ENCODE measurements around the gene RAB11FIP5. TPM values are rescaled to one million over a fixed set of nuclear protein-coding genes. Genes with fewer than 3 reads are reported as not detected.

RAB11FIP5 gene
- total and polyA plus RNA-seq, 9 of the 15 experiments (the other 6 are each of a cell fraction or from before 2014, with no cell fraction given), result 1.7 to 14.4 (median 6.4) TPM

DNA sequence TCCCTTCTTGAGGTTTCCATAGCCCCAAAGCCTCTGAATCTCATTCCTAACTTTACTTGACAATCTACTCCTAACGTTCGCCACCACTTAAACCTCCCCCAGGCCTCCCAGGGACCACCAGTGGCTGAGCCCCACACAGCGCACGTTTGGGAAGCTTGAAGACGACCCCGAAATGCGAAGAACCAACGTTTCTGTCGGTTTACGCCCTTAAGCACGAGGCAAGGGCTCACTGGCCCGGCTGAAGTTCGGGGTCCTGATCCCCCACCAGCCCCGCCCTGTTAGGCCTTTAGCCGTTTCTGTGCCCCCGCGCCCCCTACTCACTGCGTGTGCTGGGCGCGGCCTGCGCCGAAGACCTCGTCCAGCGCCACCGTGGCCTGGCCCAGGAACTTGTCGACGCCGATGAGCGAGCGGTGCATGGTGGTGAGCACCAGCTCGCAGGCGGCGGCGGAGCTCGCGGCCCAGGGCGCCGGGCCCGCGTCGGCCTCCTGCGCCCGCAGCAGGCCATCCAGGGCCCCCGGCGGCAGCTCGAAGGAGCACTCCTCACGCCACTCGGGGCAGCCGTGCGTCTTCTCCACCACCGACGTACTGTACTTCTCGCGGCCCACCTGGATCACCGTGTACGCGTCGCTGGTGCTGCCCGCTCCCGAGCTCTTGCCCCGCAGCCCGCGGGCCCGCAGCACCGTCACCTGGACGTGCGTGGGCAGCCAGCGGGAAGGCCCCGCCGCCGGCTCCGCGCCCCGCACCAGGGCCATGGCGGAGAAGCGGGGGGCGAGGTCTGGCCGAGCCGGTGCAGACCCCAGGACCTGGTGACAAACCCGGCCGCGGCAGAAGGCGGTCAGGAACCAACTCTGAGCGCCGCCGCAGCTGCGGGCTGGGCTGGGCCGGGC, 479 bp downstream of the RAB11FIP5 start (continued):
- TF ChIP-seq, protein P1, sequence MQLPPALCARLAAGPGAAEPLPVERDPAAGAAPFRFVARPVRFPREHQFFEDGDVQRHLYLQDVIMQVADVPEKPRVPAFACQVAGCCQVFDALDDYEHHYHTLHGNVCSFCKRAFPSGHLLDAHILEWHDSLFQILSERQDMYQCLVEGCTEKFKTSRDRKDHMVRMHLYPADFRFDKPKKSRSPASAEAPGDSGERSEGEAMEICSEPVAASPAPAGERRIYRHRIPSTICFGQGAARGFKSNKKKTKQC (CRISPR knock-in tag; IDR thresholded peaks at IDR 0.05), result peak; percentile 91; the same call in 1 of the 2 replicates
- TF ChIP-seq CCNT2 (IDR thresholded peaks at IDR 0.05; ENCODE audit: borderline replicate concordance, extremely low read depth, insufficient read length, low read depth, low read length), result peak; percentile 8
- peak in 1 of 2 experiments; percentile 23; a peak in 1 of 4 replicates for TF ChIP-seq NRF1 (conservative IDR thresholded peaks at IDR 0.05 in 1 of 2, IDR thresholded peaks at IDR 0.05 in 1 of 2)
- no peak for TF ChIP-seq ZNF830 (CRISPR knock-in tag; IDR thresholded peaks at IDR 0.05)
- TF ChIP-seq RBBP5 (IDR thresholded peaks at IDR 0.05; ENCODE audit: borderline replicate concordance, insufficient read depth, low read length, poor library complexity, severe bottlenecking), result peak; percentile 63
